ENCODE results near the gene MGAT5B. TPM values are rescaled to one million over a fixed set of nuclear protein-coding genes. Genes with fewer than 3 reads are reported as not detected.

The MGAT5B gene
- total RNA-seq, 6 experiments from 2014 or later = 0.16 TPM; not detected in 5

GRCh38 chr17:76927577-76927976 is 59.4 kb downstream of the MGAT5B start:
- intact Hi-C loops (cut with DNase I) = no loop called here
- 66% methylated on average over 9 of the region's 12 CpGs for WGBS (ENCODE audit: insufficient coverage, low coverage, low lambda C conversion rate, missing lambda C conversion rate)
- Histone ChIP-seq H3K27me3 (no peaks in the 10 kb centered on the region), H3K4me1 (no peaks in the 10 kb centered on the region), H3K27ac (no peak overlapping the region), H3K9me3 (no peaks in the 10 kb centered on the region), H3K4me3 (no peak overlapping the region), H3K36me3 (no peaks in the 10 kb centered on the region)
- no peak for ATAC-seq
- no peak for TF ChIP-seq POLR2A (IDR thresholded peaks at IDR 0.05)
- no peak for TF ChIP-seq CTCF (IDR thresholded peaks at IDR 0.05)
- DNase-seq = no peak

- no peak for DNase-seq
- Histone ChIP-seq H3K36me3 (no peaks in the 10 kb centered on the region), H3K4me1 (no peaks in the 10 kb centered on the region), H3K9me3 (no peaks in the 10 kb centered on the region), H3K27ac (no peak overlapping the region), H3K4me3 (no peak overlapping the region), H3K27me3 (no peaks in the 10 kb centered on the region)
- TF ChIP-seq POLR2A (IDR thresholded peaks at IDR 0.05) = no peak
- no peak for TF ChIP-seq CTCF (IDR thresholded peaks at IDR 0.05)
- no peak for ATAC-seq
- WGBS (ENCODE audit: insufficient coverage, low coverage, low lambda C conversion rate, missing lambda C conversion rate) = 51% methylated on average over 4 of the region's 4 CpGs
- intact Hi-C loops (cut with DNase I) = no loop called here
Measured at GRCh38 chr17:76927982-76928381, 59.8 kb downstream of the MGAT5B start.

DNA sequence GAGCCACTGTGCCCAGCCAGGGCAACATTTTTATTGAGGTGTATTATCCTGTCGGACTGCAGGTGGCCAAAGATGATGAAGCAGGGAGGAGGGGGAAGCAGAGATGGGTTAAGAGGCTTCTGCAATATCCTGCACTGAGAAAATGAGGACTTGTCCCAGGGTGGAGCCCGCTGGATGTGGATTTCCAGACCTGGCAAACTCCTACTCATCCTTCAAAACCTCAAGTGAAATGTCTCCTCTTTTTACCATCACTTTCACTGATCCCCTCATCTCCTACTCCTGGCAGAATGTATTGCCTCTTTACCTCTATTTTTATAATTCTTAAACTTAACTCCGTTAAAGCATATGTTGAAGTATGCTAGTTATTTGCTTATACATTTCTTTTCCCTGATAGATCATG is 60.9 kb downstream of the MGAT5B start:
- H3K27me3 ChIP-seq = no peaks in the 10 kb centered on the region
- H3K4me3 ChIP-seq = no peak overlapping the region
- H3K27ac ChIP-seq = no peak overlapping the region
- 71% methylated on average over 2 of the region's 3 CpGs for WGBS (ENCODE audit: insufficient coverage, low coverage, low lambda C conversion rate, missing lambda C conversion rate)
- no peaks in the 10 kb centered on the region for H3K36me3 ChIP-seq
- H3K9me3 ChIP-seq = no peaks in the 10 kb centered on the region
- no peaks in the 10 kb centered on the region for H3K4me1 ChIP-seq
- no peak for ATAC-seq
- DNase-seq = no peak
- TF ChIP-seq POLR2A (IDR thresholded peaks at IDR 0.05) (no peak), CTCF (IDR thresholded peaks at IDR 0.05) (no peak)
- intact Hi-C loops (cut with DNase I) = no loop called here

GRCh38 chr17:76929601-76930000 is 61.4 kb downstream of the MGAT5B start:
- Histone ChIP-seq H3K36me3 (no peaks in the 10 kb centered on the region), H3K4me1 (no peaks in the 10 kb centered on the region), H3K9me3 (no peaks in the 10 kb centered on the region), H3K27me3 (no peaks in the 10 kb centered on the region), H3K4me3 (no peak overlapping the region), H3K27ac (no peak overlapping the region)
- ATAC-seq (no peak), DNase-seq (no peak)
- 15% methylated on average over 2 of the region's 2 CpGs for WGBS (ENCODE audit: insufficient coverage, low coverage, low lambda C conversion rate, missing lambda C conversion rate)
- intact Hi-C loops (cut with DNase I) = no loop called here
- TF ChIP-seq POLR2A (IDR thresholded peaks at IDR 0.05) (no peak), CTCF (IDR thresholded peaks at IDR 0.05) (no peak)

DNA sequence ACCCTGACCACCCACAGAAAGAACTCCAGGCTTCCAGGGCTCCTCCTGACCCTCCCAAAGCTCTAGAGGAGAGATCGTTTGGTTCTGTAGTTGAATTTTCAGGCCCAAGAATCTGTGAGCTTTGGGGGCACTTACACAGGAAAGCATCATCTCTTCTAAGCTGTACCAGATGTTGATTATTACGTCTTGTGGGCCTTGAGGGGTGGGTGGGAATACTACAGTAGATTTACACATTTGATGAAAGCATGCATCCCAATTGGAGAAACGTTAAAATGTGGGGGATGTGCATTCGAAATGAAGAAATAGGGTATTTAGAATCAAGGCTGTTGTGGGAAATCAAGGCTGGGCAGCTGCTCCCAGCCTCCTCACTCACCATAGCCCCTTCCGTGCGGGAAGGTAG is 61.9 kb downstream of the MGAT5B start:
- Histone ChIP-seq H3K27me3 (no peaks in the 10 kb centered on the region), H3K36me3 (no peaks in the 10 kb centered on the region), H3K4me1 (no peaks in the 10 kb centered on the region), H3K4me3 (no peak overlapping the region), H3K27ac (no peak overlapping the region), H3K9me3 (no peaks in the 10 kb centered on the region)
- ATAC-seq (no peak), DNase-seq (no peak)
- intact Hi-C loops (cut with DNase I) = no loop called here
- 57% methylated on average over 6 of the region's 6 CpGs for WGBS (ENCODE audit: insufficient coverage, low coverage, low lambda C conversion rate, missing lambda C conversion rate)
- no peak for TF ChIP-seq CTCF (IDR thresholded peaks at IDR 0.05)
- no peak for TF ChIP-seq POLR2A (IDR thresholded peaks at IDR 0.05)
